HEK293T (cell line): ENCODE data around the gene IGSF9B.
"Not testable (repeated sequence)": the region's sequence is repeated elsewhere in the genome, so short reads cannot be mapped to it uniquely, and the experiment has no call there.

Experiments
- ARNT ChIP-seq: fragments of 450-650 bp; IDR thresholded peaks from 2 replicates; pipeline ENCODE4 v1.6.1; 2017; ENCODE audit warnings: mild to moderate bottlenecking
- BHLHE40 ChIP-seq: fragments of 450-650 bp; IDR thresholded peaks from 2 replicates; pipeline ENCODE4 v1.6.1; 2016; ENCODE audit warnings: mild to moderate bottlenecking, moderate library complexity, borderline replicate concordance
- FOXK2 ChIP-seq: fragments of 450-650 bp; IDR thresholded peaks from 2 replicates; pipeline ENCODE4 v1.6.1; 2016; ENCODE audit warnings: mild to moderate bottlenecking
- FOXM1 ChIP-seq: fragments of 450-650 bp; IDR thresholded peaks from 2 replicates; pipeline ENCODE4 v1.6.1; 2017; ENCODE audit warnings: mild to moderate bottlenecking, borderline replicate concordance
- TF ChIP-seq, protein P1 (sequence below): fragments of 450-650 bp; IDR thresholded peaks from 2 replicates; pipeline ENCODE4 v1.6.1; 2016

GRCh38 chr11:134002338-134002737 lies 45.6 kb upstream of the IGSF9B start:
- not testable (repeated sequence) for TF ChIP-seq BHLHE40, ARNT, FOXK2, FOXM1
- TF ChIP-seq, protein P1, sequence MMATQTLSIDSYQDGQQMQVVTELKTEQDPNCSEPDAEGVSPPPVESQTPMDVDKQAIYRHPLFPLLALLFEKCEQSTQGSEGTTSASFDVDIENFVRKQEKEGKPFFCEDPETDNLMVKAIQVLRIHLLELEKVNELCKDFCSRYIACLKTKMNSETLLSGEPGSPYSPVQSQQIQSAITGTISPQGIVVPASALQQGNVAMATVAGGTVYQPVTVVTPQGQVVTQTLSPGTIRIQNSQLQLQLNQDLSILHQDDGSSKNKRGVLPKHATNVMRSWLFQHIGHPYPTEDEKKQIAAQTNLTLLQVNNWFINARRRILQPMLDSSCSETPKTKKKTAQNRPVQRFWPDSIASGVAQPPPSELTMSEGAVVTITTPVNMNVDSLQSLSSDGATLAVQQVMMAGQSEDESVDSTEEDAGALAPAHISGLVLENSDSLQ = not testable (repeated sequence)
